Raji (cell line): ENCODE results near the gene AHR.

Experiments
- POLR2A ChIP-seq: IDR thresholded peaks from 2 replicates; pipeline ENCODE4 v1.6.1; 2011; ENCODE audit warnings: low read depth, low read length, control low read depth; ENCODE audit not compliant: insufficient read depth

AHR gene

GRCh38 chr7:17298102-17298839 lies at the start of gene AHR:
Gene AHR (plus strand): TSS chr7:17298652. CDS start chr7:17299265, 613 bp downstream.
- TF ChIP-seq POLR2A = no peak

GRCh38 chr7:17253885-17254284 lies 44.6 kb upstream of the AHR start:
- no peak for TF ChIP-seq POLR2A

- no peak for TF ChIP-seq POLR2A
Measured at GRCh38 chr7:17255926-17256325, 42.5 kb upstream of the AHR start.

GRCh38 chr7:17256375-17256774 lies 42.1 kb upstream of the AHR start:
- TF ChIP-seq POLR2A = no peak

GRCh38 chr7:17266565-17266964 lies 31.9 kb upstream of the AHR start:
- no peak for TF ChIP-seq POLR2A

GRCh38 chr7:17269341-17270221 lies 28.9 kb upstream of the AHR start:
- no peak for TF ChIP-seq POLR2A

GRCh38 chr7:17274551-17275245 lies 23.8 kb upstream of the AHR start:
- TF ChIP-seq POLR2A = no peak

GRCh38 chr7:17275749-17276671 lies 22.4 kb upstream of the AHR start:
- TF ChIP-seq POLR2A = no peak

- TF ChIP-seq POLR2A = no peak
Measured at GRCh38 chr7:17279061-17279460, 19.4 kb upstream of the AHR start.

- TF ChIP-seq POLR2A = no peak
Measured at GRCh38 chr7:17289074-17289645, 9.3 kb upstream of the AHR start.

GRCh38 chr7:17292843-17293242 lies 5.6 kb upstream of the AHR start:
- TF ChIP-seq POLR2A = no peak

- TF ChIP-seq POLR2A = no peak
Measured at GRCh38 chr7:17293481-17293880, 5.0 kb upstream of the AHR start.

GRCh38 chr7:17297243-17297642 lies 1.2 kb upstream of the AHR start:
- TF ChIP-seq POLR2A = no peak

- TF ChIP-seq POLR2A = no peak
Measured at GRCh38 chr7:17298840-17299482, 509 bp downstream of the AHR start.
